NCI-H748 (cell line): ENCODE data around the gene NTM.
"Not testable (repeated sequence)": the region's sequence is repeated elsewhere in the genome, so short reads cannot be mapped to it uniquely, and the experiment has no call there.

ENCODE experiments used
- DNase-seq: peaks from one replicate; lab custom pipeline; 2025; ENCODE audit not compliant: unreplicated experiment; lab: John Stamatoyannopoulos, UW

NTM gene

DNA sequence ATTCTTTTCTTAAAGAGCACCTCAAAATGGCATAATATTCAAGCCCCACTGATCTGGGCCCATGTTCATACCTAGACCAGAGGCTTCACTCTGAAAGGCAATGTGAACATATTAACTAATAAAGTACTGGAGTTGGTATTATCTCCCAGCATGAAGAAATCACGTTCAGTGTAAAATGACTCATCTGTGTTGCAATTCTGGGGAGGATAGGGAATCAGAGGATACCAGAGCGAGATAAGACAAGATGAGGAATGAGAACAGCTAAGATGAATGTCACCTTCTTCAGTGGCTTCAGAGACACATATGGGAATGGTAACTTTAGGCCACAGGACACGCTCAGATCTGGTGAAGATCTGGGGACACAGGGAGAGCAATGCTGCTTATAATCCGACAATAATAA is 121.1 kb downstream of the NTM start:
- DNase-seq = no peak

DNA sequence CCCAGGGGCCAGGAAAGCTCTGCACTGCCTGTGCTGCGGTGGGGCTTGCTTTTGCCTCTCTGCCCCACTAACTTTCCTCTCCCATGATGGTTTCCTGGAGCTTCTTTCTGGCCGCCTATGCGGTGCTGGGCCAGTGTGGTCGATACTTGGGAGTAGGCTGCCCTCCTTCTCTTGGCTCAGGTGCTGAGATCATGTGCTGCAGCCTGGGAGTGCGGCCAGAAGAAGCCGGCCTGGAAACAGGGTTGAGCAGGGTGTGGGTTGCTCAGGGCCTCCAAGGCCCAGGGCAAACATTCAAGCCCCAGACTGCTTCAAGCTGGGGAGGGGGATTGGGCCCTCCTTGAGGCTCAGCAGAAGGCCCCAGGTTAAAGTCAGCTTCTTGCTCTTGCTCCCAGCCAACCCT is 125.0 kb downstream of the NTM start:
- DNase-seq = no peak

DNA sequence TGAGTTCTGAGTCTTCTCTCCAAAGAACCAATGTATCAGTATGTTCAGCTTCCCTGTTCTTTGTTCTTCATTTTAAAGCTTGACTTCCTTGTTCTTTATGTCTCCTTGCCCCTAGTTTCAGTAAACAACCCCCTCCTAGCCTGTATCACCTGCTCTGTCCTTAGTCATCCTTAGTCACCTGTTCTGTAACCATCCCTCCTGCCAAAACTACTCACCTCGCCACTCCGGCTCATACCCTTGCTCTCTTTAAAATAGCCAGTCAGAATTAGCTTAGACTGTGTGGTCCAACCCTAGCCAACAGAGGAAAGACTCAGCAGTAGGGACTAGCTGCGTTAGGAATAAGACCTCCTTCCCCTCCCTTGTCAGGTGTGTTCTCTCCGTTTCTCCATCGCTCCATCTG is 127.3 kb downstream of the NTM start:
- DNase-seq = not testable (repeated sequence)

DNA sequence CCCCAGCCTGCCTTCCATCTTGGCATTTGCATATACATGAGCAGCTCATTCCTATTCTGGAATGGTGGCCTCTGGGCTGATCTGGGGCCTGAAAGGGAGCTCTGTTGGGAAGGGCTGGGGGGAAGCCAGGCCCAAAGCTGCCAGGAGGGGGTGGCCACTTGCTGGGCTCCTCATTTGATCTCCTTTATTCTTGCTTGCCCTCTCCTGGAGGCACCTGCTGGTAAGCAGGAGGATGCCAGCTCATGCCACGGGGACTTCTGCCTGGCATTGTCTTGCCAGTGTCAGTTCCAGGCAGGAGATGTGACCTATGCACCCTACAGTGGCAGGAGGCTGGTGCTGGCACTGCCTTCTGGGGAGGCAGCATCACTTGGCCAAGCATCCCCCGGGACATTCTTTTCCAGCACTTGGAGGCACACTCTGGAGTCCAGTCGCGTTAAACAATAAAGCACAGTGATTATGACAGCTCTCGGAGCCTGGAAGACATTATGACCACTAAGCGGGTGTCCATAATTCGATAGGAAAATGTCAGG is 128.3 kb downstream of the NTM start:
- no peak for DNase-seq

DNA sequence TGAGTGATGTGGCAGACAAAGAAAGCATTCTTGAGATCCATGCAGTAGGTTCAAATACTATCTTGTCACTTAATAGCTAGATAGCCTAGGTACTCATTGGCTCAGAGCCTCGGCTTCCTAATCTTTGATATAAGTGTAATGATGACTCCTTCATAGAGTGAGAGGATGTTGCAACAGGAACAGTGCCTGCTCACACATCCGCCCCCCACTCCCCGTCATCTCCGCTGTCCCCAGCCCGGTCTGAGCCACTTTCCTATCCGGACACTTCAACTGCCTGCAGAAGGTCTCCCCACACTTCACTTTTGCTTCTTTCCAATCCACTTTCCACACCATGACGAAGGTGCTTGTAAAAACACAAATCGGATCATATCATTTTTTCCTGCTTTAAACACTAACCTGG is 128.8 kb downstream of the NTM start:
- DNase-seq = no peak

DNA sequence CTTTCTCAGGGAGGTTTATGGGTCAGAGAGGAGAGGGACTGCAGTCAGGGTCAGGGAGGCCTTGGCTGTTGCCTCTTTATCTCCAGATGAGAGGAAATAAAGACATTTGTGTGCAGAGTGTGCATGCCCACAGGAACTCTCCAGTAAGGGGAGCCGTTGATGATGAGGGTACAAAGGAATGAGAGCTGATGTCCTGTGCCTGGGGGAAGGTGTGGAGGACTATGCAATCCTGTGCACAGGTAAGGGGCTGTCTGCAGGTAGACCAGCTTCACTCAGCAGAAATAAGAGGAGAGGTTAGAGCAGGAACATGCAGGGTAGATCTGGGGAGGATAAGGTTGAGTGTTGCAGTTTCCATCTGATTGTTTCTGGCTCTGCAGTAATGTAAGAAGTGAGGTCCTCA is 132.6 kb downstream of the NTM start:
- no peak for DNase-seq

DNA sequence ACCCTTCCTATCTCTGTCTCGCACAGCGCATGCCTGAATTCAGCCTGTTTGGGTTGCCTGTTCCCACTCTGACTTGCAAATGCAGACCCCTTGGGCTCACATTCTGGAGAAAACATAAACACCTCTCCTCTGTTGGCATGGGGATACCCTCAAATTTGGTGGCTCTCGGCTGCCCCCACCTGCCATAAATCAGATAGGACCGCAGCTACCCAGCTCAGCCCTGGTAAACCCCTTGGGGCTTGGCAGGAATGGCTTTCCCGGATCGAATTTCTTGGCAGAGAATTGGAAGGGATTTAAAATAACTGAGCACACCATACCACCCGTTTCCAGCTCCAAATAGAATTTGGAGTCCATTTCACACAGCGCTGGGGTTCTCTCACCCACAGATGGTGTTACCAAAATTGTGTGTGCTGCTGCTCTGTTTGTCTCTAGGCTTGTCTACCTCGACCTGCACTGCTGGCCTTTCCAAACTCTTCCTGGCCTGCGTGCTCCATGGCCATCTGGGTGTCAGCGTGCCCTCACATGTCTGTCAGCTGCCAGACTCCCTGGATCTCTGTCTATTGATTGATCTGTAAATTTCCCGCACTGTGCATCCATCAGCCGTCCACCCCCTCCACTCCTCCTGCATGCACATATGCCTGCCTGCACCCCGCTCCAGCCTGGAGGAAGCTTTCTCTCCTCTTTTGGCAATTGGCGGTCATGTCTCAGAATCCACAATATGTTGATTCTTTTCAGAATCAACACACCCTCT is 134.0 kb downstream of the NTM start:
- DNase-seq = peak; percentile 27

DNA sequence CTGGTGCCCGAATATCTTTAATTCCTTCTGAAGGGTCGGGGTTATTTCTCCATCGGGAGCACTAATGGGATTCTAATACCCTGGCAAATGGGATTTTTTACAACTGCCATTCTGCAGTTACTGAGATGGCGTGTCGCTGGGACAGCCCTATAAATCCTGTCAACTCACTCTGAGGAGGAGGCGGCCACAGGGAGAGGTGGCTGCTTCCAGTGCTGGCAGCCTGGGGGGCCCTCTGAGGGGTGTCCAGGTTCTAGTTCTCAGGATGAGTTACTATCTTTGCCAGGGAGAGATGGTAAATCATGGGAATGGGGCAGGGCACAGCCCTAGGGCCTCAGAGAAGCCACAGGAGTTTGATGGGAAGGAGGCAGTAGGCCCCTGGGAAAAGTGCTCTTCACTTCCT is 135.9 kb downstream of the NTM start:
- DNase-seq = no peak

DNA sequence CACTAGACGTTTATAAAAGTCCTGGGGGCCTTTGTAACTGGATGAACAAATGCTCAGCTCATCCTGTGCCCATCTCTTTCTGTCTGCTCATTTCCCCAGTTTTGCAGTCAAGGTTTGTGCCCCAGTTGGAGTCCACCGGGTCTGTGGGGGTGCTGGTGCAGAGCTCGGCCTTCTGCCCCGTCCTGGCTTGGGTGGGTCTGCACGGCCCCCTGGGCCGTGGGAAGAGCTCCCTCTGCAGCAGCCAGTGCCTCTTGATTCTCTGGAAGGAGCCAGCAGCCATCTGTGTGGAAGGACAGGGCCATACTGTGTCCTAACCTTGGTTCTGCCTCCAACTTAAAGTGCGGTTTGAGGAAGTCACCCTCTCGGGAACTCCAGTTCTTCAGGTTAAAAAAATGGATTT is 140.2 kb downstream of the NTM start:
- no peak for DNase-seq

DNA sequence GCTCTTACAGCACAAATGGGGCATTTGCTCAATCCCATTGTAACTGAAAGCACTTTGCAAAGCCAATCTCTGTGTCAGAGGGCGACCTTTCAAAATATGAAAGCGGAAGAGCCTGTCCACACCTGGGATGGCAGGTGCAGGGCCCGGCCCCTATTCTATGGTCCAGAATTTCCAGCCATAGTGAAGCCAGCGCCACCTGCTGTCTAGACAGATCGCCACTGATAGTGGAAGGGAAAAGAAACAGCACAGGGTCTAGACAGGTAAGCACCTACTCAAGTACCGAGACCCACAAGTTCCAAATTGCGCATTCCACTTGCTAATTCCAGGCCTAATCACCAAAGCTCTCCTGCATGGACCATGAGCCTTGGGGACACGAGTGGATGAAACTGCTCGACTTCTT is 141.4 kb downstream of the NTM start:
- peak; percentile 73 for DNase-seq

DNA sequence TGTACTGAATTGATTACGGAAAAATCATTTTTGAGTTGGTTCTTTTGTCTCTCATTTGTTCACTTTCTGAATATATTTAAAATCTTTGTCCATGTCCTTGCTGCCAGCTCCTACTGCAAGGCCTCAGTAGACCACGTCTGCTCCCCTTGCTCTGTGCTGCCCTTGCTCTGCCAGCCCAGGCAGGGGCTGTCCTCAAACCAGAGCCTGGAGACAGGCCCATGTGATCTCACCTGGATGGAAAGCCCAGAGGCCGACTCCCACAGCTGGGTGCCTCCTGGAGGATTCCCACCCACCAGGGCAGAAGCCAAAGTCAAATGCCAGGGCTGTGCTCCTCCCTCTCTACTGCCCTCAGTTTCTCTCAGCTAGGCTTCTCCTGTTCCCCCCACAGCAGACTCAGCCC is 141.8 kb downstream of the NTM start:
- DNase-seq = no peak

DNA sequence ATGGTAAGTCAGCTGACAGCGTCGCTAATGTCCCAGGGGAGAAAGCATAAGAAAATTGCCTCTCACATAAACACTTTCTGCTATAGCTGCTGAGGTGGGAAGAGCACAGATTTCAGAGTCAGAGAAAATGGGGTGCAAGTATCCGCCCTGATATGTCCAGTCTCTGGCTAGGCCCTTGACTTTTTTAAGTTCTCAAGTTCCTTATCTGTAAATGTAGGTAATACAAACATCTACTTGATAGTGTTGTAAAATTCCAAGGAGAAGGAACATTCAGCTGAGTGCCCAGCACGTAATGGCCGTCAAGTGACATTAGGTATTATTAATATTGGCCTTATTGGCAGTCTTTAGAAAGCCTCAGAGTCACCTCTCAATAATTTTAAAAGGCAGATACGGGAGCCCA is 143.6 kb downstream of the NTM start:
- no peak for DNase-seq

DNA sequence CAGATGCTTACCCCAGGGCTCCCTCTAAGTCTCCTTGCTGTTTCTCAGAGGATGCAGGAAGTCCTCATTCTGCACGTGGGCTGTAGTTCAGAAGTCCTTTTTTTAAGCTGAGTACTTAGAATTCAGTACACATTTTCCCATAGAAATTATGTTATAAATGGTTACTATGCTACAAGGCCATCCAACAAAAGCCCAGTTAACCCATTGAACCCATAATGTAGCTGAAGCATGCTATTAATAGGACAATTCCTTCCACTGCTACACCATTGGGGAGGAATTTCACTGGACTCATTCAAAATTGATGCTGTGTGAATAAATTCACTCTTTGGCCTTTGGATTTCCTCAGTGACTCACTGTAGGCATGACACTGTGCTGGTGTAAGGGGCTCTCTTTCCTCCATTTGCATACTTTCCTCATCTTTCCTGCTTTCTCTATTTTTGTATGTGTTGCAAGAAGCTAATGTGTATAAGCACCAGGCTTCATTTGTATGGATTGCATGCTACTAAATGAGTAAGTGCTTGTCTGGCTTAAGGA is 148.0 kb downstream of the NTM start:
- DNase-seq = peak; percentile 3

DNA sequence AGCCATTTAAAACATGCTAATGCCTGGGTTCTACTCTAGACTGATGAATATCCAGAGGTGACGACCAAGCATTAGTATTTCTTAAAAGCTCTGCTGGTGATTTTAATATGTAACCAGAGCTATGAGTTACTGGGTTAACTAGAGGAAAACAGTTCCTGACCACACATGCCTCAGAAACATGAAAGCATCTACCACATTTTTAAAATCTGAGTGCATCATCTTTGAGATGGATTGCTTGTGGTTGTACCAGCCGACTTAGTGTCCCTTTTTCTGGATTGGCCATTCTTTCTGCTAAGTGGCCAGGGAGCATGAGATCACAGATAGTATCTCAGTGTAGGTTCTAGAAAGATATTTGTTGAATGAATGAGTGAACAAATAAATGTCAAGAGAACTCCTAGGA is 152.4 kb downstream of the NTM start:
- DNase-seq = no peak

DNA sequence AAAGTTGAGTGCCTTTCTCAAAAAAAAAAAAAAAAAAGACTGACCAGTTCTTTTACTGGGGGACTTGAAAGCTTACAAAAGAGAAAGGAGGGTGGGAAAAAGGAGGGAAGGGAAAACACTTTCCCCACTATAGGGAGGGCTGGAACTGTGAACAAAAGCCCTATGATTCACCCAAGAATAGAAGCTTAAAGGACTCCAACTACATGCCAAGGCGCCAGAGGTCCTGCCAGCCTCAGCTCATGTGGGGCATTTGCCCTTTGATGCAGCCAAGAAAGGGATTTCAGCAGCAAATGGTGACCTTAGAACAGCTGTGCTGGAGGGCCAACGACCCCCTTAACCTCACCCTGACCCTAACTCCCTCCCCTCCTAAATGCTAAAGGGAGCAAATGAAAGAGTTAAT is 160.0 kb downstream of the NTM start:
- DNase-seq = no peak

DNA sequence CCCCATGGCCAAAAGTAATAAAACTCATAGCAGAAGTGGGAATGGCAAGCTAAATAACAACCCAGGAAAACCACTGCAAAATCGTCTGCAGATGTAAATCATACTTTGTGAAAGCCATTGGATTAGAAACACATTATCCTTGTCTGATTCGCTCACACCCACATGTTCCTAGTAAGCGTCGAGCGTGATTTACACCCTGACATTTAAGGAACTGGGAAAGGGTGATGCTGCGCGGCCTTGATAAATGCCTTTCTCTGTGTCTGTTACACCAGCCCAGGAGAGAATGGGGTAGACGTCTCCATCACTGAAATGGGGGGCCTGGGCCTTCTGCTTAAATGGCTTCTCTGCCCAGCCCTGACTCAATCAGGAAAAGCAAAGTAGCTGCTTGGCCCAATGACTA is 162.7 kb downstream of the NTM start:
- no peak for DNase-seq

DNA sequence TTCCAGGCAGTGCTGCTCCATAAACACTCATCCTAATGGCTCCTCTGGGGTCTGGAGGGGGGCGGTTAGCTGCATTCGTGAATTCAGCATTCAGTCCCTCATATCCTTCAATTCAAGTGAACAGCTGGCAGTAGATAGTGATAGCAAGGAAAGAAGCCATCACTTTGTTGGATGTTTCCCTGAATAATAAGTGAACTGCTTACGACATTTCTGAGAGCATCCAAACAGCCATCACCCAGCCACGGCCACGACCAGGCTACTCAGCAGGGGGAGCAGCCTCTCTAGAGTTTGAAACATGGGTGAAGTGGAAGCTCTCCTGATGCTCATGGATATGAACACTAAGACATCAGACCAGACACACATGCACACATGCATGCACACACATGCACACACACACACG is 163.6 kb downstream of the NTM start:
- DNase-seq = no peak

DNA sequence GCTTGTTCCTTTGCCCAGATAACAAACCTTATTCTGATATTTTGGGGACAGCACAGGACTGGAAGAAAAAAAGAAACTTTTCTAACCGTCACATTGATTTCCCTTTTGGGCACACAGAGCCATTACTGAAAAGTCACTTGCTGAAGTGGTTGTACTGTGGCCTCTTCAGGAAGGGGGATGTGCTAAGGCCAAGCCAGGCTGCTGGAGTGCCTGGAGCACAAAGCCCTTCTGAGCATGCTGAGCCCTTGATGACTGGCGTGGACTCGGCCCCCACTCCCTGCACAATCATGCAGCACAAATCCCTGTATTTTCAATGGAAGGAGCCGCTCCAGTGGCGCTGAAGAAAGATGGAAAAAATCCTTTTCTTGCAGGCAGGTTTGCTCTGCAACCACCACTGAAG is 164.2 kb downstream of the NTM start:
- DNase-seq = no peak

DNA sequence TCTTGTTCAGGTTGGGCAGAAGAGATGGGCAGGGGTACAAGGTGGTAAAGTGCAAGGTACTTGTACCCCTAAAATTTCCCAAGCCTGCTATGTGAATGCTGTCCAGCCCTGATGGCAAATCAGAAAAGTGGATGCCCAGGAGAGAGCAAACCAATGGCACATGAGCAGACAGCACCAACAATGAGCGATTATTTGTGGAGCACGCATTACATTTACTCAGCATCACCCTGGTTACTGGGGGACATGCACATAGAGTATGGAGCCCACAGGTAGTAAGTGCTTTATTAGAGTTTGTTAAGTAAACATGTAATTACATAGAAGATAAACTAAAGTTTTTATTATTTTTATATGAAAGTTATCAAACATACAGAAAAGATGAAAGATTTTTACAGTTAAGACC is 165.7 kb downstream of the NTM start:
- no peak for DNase-seq

DNA sequence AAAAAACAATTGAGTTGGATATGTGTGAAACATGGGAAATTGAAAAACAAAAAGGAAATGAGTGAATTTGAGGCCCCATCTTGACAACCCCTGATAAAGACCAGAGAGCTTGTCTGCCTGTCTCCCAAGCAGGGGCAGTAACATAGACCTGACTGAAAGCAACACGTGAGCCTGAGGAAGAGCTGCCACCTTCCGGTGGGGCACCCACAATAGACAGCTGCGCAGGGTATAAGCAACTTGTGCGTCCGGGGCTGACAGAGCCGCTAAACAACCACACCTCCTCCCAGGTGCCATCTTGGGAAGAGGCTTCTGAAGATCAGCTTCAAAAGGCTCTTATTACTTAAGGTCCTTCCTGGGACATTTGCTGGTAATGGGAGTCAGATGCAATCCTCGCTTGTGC is 166.8 kb downstream of the NTM start:
- peak; percentile 47 for DNase-seq

DNA sequence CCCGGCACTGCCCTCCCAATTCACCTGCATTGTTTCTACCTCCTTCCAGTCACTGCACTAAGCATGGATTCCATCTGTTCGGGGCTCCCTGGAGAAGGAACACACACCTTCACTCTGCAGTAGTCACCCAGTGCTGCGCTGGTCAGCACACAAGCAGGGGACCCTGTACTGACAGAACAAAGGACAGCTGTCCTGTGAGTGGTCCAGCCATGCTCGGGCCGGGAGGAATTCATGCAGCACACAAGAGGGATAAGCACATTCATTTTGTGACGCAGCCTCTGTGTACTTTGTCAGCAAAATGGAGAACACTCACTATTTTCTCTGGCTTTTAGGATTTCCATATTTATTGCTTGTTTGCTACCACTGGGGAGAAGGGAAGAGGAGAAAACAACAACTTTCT is 167.3 kb downstream of the NTM start:
- DNase-seq = no peak

DNA sequence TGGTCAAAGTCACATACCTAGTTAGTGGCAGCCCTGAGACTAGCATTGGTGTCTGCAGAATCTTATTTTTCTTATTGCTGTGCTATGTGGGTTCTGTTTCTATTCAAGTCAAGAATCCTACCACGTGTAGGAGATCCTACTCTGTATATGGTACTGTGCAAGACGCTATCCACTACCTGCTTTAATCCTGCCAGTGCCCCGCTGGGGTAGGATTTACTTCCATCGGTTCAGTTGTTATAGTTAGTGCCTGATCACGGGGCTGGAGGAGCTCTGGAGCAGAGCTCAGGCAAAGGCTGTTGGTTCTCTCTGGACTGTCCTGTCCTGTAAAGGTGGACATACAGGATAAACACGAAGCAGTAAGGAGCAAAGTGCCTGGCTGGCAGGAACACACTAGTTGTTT is 167.9 kb downstream of the NTM start:
- no peak for DNase-seq

DNA sequence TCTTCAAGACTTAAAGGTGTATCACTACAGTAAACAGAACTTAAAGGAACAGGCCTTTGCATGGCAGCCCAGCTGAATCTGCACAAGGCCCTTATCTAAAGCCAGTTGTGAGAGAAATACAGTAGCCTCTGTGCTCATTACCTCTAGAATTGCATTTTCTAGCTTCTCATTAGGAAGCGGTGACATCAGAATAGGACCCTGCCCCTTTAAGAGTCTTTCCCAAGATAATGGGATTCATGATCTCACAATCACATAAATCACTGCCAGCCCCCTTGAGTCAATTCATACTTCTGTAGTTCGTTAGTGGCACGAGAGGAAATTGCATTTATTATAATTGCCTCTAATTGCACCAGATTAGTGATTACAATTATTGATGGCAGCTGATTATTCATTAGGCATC is 170.3 kb downstream of the NTM start:
- no peak for DNase-seq
